ENCODE results near the gene GLYATL3. TPM values are rescaled to one million over a fixed set of nuclear protein-coding genes. Genes with fewer than 3 reads are reported as not detected.

GLYATL3 gene
- polyA plus RNA-seq, 3 donors, result not detected

DNA sequence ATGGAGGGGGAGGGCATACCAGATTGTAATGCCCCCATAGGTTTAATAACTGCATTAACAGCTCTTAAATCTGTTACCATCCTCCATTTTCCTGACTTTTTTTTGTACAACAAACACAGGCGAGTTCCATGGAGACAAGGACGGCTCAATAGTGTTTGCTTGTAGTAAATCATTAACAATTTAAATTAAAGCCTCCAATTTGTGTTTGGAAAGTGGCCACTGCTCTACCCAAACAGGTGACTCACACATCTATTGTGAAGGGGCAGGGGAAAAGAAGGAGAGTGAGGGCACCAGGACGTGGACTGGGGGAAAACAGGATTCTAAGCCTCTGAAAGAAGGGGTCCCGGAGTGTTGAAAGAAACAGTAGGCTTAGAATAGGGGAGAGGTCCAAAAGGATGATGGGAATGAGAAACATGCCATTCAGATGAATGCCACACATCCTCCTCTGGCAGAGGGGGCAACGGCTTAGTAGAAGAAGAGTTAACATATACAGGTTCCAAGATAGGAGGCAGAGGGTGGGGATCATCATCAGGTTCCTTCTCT, 6.9 kb downstream of the GLYATL3 start:
- Histone ChIP-seq H3K4me1 (ENCODE audit: control insufficient read depth in 1 of 2, insufficient read depth in 2 of 2, low read length in 2 of 2) (no peaks in the 10 kb centered on the region), H2AFZ (ENCODE audit: insufficient read depth, low read depth, low read length, poor library complexity, severe bottlenecking) (no peak overlapping the region), H4K20me1 (ENCODE audit: insufficient read depth, low read length) (no peaks in the 10 kb centered on the region), H3K4me3 (replicated peaks in 1 of 3; ENCODE audit: low read depth in 2 of 3, low read length in 3 of 3) (no peak overlapping the region), H3K9ac (ENCODE audit: insufficient read depth, low read length, poor library complexity, severe bottlenecking) (no peak overlapping the region), H3K27me3 (ENCODE audit: control insufficient read depth in 2 of 2, insufficient read depth in 2 of 2, low read length in 2 of 2) (no peaks in the 10 kb centered on the region), H3K79me2 (ENCODE audit: insufficient read depth, low read length) (no peaks in the 10 kb centered on the region), H3K27ac (ENCODE audit: low read depth in 1 of 2, low read length in 2 of 2) (no peak overlapping the region), H3K9me3 (replicated peaks in 1 of 2; ENCODE audit: control insufficient read depth in 1 of 2, insufficient read depth in 1 of 2, low read length in 2 of 2) (peaks cover 0 to 10% of the 10 kb centered on the region in 2 donors), H3K36me3 (replicated peaks in 1 of 2; ENCODE audit: control insufficient read depth in 1 of 2, insufficient read depth in 2 of 2, low read length in 2 of 2) (no peaks in the 10 kb centered on the region), H3K4me2 (replicated peaks; ENCODE audit: extremely low read depth, low read length, poor library complexity, severe bottlenecking) (no peak overlapping the region)
- no peak for DNase-seq
- Mint-ChIP-seq H3K9me3 (peaks cover 5 to 16% (median 9%) of the 10 kb centered on the region in 7 donors), H3K36me3 (no peaks in the 10 kb centered on the region), H3K27ac (no peak overlapping the region), H3K4me3 (no peak overlapping the region), H3K27me3 (ENCODE audit: low read depth in 3 of 3) (peaks cover 0 to 1% (median under 1%) of the 10 kb centered on the region in 3 donors), H3K4me1 (no peaks in the 10 kb centered on the region)
- WGBS (ENCODE audit: insufficient coverage), result 92% methylated on average over 2 of the region's 5 CpGs
- TF ChIP-seq, protein P1, sequence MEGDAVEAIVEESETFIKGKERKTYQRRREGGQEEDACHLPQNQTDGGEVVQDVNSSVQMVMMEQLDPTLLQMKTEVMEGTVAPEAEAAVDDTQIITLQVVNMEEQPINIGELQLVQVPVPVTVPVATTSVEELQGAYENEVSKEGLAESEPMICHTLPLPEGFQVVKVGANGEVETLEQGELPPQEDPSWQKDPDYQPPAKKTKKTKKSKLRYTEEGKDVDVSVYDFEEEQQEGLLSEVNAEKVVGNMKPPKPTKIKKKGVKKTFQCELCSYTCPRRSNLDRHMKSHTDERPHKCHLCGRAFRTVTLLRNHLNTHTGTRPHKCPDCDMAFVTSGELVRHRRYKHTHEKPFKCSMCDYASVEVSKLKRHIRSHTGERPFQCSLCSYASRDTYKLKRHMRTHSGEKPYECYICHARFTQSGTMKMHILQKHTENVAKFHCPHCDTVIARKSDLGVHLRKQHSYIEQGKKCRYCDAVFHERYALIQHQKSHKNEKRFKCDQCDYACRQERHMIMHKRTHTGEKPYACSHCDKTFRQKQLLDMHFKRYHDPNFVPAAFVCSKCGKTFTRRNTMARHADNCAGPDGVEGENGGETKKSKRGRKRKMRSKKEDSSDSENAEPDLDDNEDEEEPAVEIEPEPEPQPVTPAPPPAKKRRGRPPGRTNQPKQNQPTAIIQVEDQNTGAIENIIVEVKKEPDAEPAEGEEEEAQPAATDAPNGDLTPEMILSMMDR (IDR thresholded peaks at IDR 0.05), result no peak
- intact Hi-C loops (cut with micrococcal nuclease), result no loop called here

DNA sequence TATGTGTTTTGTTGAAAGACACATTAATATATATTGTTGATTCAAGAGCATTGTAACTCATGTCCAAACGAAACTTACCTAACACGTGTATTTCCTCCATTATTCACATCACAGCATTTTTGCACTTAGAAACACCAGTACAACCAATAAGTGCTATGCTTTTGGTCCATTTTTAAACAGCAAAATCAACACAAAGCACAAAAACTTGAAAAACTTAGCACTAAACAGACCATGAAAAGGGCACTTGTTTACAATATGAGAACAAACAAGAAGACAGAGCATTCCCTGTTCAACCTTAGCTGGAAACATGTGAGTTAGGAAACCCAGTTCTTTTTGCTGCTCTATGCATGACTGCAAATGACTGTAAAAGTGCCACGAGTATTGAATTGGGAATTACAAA, 9.6 kb downstream of the GLYATL3 start:
- no peaks in the 10 kb centered on the region for H3K27me3 ChIP-seq (ENCODE audit: control insufficient read depth in 2 of 2, insufficient read depth in 2 of 2, low read length in 2 of 2)
- H3K4me1 Mint-ChIP-seq, result no peaks in the 10 kb centered on the region
- TF ChIP-seq, protein P1 (IDR thresholded peaks at IDR 0.05), result no peak
- no peak overlapping the region for H3K27ac ChIP-seq (ENCODE audit: low read depth in 1 of 2, low read length in 2 of 2)
- H3K9me3 Mint-ChIP-seq, result peaks cover 5 to 16% (median 9%) of the 10 kb centered on the region in 7 donors
- H3K4me3 Mint-ChIP-seq, result no peak overlapping the region
- no peak for DNase-seq
- H4K20me1 ChIP-seq (ENCODE audit: insufficient read depth, low read length), result no peaks in the 10 kb centered on the region
- H3K9ac ChIP-seq (ENCODE audit: insufficient read depth, low read length, poor library complexity, severe bottlenecking), result no peak overlapping the region
- no peak overlapping the region for H2AFZ ChIP-seq (ENCODE audit: insufficient read depth, low read depth, low read length, poor library complexity, severe bottlenecking)
- peaks cover 0 to 5% (median 2%) of the 10 kb centered on the region in 3 donors for H3K27me3 Mint-ChIP-seq (ENCODE audit: low read depth in 3 of 3)
- intact Hi-C loops (cut with micrococcal nuclease), result no loop called here
- no peaks in the 10 kb centered on the region for H3K79me2 ChIP-seq (ENCODE audit: insufficient read depth, low read length)
- no peak overlapping the region for H3K27ac Mint-ChIP-seq
- H3K9me3 ChIP-seq (replicated peaks in 1 of 2; ENCODE audit: control insufficient read depth in 1 of 2, insufficient read depth in 1 of 2, low read length in 2 of 2), result peaks cover 0 to 10% of the 10 kb centered on the region in 2 donors
- H3K36me3 Mint-ChIP-seq, result no peaks in the 10 kb centered on the region
- no peaks in the 10 kb centered on the region for H3K4me1 ChIP-seq (ENCODE audit: control insufficient read depth in 1 of 2, insufficient read depth in 2 of 2, low read length in 2 of 2)
- no peaks in the 10 kb centered on the region for H3K36me3 ChIP-seq (replicated peaks in 1 of 2; ENCODE audit: control insufficient read depth in 1 of 2, insufficient read depth in 2 of 2, low read length in 2 of 2)
- WGBS (ENCODE audit: insufficient coverage), result 80% methylated on average over 1 of the region's 3 CpGs
- H3K4me2 ChIP-seq (replicated peaks; ENCODE audit: extremely low read depth, low read length, poor library complexity, severe bottlenecking), result no peak overlapping the region
- no peak overlapping the region for H3K4me3 ChIP-seq (replicated peaks in 1 of 3; ENCODE audit: low read depth in 2 of 3, low read length in 3 of 3)

Measured in CD14-positive monocyte (primary cell).